ENCODE results near the gene GRIK4.

DNA sequence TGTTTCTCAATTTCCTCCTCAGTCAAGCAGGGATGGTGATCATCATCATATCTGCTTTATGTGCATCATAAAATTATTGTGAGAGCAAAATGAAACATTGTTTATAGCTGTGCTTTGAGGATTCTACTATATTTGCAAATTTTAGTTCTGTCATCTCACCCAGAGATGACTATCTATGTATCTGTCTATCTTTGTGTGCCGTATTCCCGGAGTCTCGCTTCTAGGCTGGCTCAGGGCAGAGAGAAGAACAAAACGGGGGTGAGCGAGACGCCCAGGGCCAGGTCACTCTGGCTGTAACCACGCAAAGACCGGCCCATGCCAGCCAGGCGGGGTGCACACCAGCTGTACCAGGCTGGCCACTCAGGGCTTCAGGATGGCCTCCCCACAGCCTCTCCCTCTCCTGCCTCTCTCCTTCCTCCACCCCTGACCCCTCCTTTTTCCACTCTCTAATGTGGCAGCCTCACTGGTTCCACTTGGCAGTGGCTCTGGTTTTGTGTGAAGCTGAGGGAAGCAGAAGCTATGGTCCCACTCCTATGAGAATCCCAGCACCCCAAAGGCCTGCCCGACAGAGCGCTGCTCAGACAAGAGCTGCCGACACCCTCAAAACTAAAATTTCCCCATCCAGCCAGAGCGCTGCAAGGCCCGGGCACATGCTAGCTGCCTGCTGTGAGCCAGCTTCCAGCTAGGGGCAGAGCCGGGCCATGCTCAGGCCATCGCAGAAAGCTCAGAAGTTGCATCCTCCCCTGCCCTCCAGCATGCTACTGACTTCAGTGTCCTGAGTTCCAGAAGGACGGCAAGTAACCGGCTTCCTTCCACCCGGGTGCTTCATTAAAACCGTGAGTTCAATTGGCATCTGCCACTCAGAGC lies 372.8 kb downstream of the GRIK4 start:
- TF ChIP-seq, protein P1, sequence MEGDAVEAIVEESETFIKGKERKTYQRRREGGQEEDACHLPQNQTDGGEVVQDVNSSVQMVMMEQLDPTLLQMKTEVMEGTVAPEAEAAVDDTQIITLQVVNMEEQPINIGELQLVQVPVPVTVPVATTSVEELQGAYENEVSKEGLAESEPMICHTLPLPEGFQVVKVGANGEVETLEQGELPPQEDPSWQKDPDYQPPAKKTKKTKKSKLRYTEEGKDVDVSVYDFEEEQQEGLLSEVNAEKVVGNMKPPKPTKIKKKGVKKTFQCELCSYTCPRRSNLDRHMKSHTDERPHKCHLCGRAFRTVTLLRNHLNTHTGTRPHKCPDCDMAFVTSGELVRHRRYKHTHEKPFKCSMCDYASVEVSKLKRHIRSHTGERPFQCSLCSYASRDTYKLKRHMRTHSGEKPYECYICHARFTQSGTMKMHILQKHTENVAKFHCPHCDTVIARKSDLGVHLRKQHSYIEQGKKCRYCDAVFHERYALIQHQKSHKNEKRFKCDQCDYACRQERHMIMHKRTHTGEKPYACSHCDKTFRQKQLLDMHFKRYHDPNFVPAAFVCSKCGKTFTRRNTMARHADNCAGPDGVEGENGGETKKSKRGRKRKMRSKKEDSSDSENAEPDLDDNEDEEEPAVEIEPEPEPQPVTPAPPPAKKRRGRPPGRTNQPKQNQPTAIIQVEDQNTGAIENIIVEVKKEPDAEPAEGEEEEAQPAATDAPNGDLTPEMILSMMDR (IDR thresholded peaks at IDR 0.05) = no peak
- TF ChIP-seq POLR2A (IDR thresholded peaks at IDR 0.05) (no peak), POLR2AphosphoS5 (IDR thresholded peaks at IDR 0.05) (no peak)
